HG03558 (cell line): ENCODE data around the gene ITGB6.

Experiments
- ATAC-seq: cut with Tn5 transposase; IDR thresholded peaks from one replicate; pipeline ENCODE4 v1.9.1; 2021; ENCODE audit warnings: moderate number of reproducible peaks; ENCODE audit not compliant: unreplicated experiment; ENCODE audit errors: extremely low read depth

Gene ITGB6

GRCh38 chr2:160199683-160200389, at the start of gene ITGB6:
Gene ITGB6, minus strand, starts transcription at chr2:160200272. Its CDS starts 209 bp downstream, at chr2:160200063.
- no peak for ATAC-seq

GRCh38 chr2:160247296-160248035, 47.4 kb upstream of the ITGB6 start:
- ATAC-seq, result no peak

GRCh38 chr2:160246356-160246755, 46.3 kb upstream of the ITGB6 start:
- ATAC-seq, result no peak

- no peak for ATAC-seq
These were observed 45.6 kb upstream of the ITGB6 start for GRCh38 chr2:160245614-160246155.

GRCh38 chr2:160242893-160243564, 43.0 kb upstream of the ITGB6 start:
- no peak for ATAC-seq

- no peak for ATAC-seq
These were observed 41.4 kb upstream of the ITGB6 start for GRCh38 chr2:160241251-160242137.

- ATAC-seq, result no peak
These were observed 39.4 kb upstream of the ITGB6 start for GRCh38 chr2:160239436-160239835.

- no peak for ATAC-seq
These were observed 38.3 kb upstream of the ITGB6 start for GRCh38 chr2:160238392-160238791.

- ATAC-seq, result no peak
These were observed 32.9 kb upstream of the ITGB6 start for GRCh38 chr2:160232905-160233475.

GRCh38 chr2:160229591-160229990, 29.5 kb upstream of the ITGB6 start:
- ATAC-seq, result no peak

GRCh38 chr2:160228141-160228917, 28.3 kb upstream of the ITGB6 start:
- ATAC-seq, result no peak

- ATAC-seq, result no peak
These were observed 27.3 kb upstream of the ITGB6 start for GRCh38 chr2:160227293-160227915.

- no peak for ATAC-seq
These were observed 26.3 kb upstream of the ITGB6 start for GRCh38 chr2:160226367-160226766.

- no peak for ATAC-seq
These were observed 25.6 kb upstream of the ITGB6 start for GRCh38 chr2:160225722-160226121.

GRCh38 chr2:160224507-160224906, 24.4 kb upstream of the ITGB6 start:
- no peak for ATAC-seq

GRCh38 chr2:160224060-160224459, 24.0 kb upstream of the ITGB6 start:
- peak; percentile 91 for ATAC-seq

- no peak for ATAC-seq
These were observed 23.5 kb upstream of the ITGB6 start for GRCh38 chr2:160223560-160223959.

GRCh38 chr2:160222546-160223283, 22.6 kb upstream of the ITGB6 start:
- ATAC-seq, result no peak
